GM21723 (cell line): ENCODE data around the gene APOBEC3C.
"Not testable (repeated sequence)": the region's sequence is repeated elsewhere in the genome, so short reads cannot be mapped to it uniquely, and the experiment has no call there.

ENCODE experiments used
- ATAC-seq: cut with Tn5 transposase; IDR thresholded peaks from one replicate; pipeline ENCODE4 v1.9.1; 2021; ENCODE audit warnings: mild to moderate bottlenecking, moderate library complexity; ENCODE audit not compliant: unreplicated experiment

The APOBEC3C gene

DNA sequence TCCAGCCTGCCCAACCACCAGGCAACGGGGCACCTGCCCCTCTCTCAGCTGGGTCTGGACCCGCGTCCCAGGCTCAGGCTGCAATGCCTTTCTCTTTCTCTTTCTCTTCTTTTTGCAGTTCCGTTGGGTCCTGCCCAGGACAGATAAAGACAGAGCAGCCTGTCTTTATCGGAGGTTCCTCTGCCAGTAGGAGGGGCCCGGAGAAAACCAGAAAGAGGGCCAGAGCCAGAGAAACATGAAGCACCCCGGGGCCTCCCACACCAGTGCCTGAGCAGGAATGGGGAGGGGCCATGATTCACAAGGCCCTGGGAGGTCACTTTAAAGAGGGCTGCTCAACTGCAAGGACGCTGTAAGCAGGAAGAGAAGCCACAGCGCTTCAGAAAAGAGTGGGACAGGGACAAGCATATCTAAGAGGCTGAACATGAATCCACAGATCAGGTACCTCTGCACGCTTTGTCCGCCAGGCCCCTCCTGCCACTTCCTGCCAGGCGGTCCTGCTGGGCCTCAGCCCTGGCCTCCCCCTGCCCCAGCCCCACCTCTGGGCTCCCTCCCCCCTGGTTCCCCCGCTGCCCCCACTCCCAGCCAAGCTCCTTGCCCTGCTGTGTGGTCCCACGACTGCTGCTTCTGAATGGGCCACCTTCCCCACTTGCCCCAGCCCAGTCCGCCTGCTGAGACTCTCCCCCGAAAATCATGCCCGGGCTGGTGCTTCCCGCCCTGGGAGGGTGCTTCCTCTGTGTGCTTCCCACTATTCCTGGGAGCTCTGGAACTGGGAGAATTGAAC is at the start of gene APOBEC3C:
APOBEC3C (plus strand) TSS at position 316 of the 781 bp plus-strand sequence; CDS start at position 422, 106 bp downstream.
- peak; percentile 80 for ATAC-seq

- no peak for ATAC-seq
These were observed 49.8 kb upstream of the APOBEC3C start for GRCh38 chr22:38964306-38964705.

DNA sequence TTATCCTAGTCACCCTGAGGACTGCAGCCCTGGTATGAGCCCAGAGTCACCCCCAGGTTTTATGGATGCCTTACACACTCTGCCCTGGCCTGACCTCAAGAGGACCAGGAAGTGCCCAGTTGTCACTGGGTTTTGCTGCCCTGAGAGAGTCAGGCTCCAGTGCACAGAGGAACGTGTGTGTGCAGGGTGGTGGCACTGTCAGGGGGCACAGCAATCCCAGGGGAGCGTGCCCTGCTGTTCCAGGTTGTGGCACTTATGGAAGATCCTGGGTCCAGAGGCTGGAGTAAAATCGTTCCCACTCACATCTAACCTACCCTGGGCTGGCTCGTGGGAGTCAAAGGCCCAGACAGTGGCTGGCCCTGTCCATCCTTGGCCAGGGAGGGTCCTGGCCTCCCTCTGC is 49.1 kb upstream of the APOBEC3C start:
- ATAC-seq = no peak

GRCh38 chr22:38965614-38966379 is 48.3 kb upstream of the APOBEC3C start:
- ATAC-seq = no peak

- ATAC-seq = no peak
These were observed 47.7 kb upstream of the APOBEC3C start for GRCh38 chr22:38966380-38966702.

GRCh38 chr22:38966942-38967341 is 47.1 kb upstream of the APOBEC3C start:
- no peak for ATAC-seq

DNA sequence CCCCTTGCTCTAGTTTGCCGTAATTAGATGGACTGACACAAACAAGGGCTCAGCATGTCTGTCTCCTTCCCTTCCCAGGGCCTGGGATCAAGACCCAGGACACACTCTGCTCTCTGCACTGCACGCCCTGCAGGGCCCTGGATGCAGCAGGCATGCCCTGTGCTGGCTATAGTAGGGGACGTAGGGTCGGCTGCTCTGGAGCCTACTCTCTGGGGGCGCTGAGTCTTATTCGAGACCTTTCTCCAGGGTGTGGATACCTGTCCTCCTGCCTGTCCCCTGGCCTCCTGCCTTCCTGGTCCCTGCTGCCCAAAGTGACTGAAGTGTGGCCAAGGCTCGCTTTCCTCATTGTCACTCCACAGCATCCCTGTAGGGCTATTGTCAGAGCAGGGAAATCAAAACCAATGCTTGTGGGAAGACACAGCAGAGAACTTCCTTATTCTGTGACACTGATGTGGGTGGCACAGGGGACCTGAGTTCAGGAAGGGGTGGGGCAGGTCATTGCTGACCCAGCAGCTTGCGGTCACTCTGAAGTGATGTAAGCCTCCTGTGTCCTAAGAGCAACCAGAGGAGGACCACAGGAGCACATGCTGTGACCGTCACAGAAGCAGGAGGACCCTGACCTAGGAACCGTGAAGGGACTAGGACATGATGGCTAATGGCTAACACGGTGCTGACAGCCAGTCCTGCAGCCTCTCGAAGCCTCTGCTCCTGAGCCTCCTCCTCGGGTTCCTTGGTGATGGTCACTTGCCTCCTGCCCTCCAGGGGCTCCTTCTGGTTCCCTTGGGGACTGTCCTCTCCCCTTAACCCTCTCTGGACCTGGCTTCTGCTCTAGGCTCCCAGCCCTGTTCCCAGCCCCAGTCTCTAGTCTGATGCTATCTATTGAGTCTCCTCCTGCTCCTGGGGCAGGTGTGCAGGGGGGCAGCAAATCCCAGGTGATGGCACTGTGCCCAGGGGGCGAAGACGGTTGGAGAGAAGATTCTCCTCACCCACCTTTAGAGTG is 46.3 kb upstream of the APOBEC3C start:
- ATAC-seq = no peak

- no peak for ATAC-seq
These were observed 45.3 kb upstream of the APOBEC3C start for GRCh38 chr22:38968801-38969200.

GRCh38 chr22:38970551-38970950 is 43.5 kb upstream of the APOBEC3C start:
- no peak for ATAC-seq

- ATAC-seq = no peak
These were observed 42.9 kb upstream of the APOBEC3C start for GRCh38 chr22:38971202-38971601.

GRCh38 chr22:38971791-38972190 is 42.3 kb upstream of the APOBEC3C start:
- no peak for ATAC-seq

GRCh38 chr22:38972558-38972957 is 41.5 kb upstream of the APOBEC3C start:
- ATAC-seq = no peak

DNA sequence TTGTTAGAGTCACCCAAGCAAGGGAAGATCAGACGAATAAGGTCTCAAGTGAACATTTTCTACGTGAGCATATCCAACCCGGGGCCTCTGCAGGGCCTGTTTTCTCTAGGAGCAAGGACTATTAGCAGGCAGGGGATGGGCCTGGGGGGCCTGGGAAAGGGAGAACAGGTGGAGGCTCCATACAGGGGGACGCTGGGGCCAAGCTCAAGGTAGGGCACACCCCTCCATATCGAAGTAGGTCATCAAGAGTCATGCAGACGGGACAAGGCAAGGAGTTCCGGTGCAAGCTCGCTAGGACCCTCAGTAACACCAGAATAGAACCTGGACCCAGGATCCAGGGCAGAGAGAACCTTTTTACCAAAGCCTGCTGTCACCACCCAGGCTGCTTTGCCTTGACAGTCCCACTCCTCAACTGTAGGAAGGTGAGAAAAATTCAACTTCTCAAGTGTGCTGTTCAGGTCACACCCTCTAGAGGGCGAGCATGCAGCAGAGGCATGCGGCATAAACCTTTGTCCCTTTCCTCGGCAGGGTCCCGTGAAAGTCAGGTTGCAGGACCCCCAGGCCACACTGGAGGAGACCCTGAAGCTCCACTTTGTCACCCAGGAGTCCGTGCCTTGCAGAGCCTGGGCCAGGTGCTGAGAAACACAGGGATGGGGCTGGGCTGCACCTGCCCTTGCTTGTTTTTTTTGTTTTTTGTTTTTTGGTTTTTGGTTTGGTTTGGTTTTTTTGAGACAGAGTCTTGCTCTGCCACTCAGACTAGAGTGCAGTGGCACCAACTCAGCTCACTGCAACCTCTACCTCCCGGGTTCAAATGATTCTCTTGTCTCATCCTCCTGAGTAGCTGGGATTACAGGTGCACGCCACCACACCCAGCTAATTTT is 40.5 kb upstream of the APOBEC3C start:
- ATAC-seq = no peak

DNA sequence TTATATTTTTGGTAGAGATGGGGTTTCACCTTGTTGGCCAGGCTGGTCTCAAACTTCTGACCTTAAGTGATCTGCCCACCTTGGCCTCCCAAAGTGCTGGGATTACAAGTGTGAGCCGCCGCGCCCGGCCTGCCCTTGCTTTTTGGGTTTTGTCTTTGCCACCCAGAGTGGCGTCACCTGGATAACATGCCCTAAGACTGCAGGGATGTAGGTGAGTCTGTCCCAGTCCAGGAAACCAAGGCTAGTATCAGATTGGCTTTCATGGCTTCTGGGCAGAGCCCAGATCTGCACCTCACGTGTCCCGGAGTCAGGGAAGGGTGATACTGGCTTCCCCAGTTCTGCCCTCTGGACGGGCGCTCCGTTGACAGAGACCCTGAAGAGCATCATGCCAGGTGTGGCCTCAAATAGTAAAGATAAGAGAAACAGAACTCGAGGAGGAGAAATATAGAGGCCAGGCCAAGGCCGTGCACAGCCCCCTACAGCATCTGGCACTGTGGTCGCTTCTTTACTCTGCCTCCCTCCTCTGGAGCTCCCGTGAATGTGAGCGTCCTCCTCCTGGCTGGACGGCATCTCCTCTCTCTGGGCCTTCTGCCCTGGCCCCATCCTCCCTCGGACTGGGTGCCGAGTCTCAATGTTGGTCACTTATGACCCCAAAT is 39.8 kb upstream of the APOBEC3C start:
- no peak for ATAC-seq

GRCh38 chr22:38974826-38975175 is 39.3 kb upstream of the APOBEC3C start:
- ATAC-seq = no peak

- not testable (repeated sequence) for ATAC-seq
These were observed 36.8 kb upstream of the APOBEC3C start for GRCh38 chr22:38977289-38977688.

DNA sequence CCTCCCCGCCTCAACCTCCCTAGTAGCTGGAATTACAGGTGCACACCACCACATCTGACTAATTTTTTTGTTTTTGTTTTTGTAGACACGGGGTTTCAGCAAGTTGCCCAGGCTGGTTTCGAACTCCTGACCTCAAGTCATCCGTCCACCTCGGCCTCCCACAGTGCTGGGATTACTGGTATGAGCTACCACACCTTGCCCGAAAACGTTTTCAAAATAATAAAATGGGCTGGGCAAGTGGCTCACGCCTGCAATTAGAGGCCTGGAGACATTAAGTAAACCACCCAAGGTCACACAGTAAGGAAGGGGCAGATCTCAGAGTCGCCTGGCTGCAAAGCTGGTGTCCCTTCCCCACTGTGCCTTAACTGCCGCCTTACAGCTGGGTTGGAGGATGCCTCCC is 33.5 kb upstream of the APOBEC3C start:
- ATAC-seq = not testable (repeated sequence)

- peak; percentile 7 for ATAC-seq
These were observed 32.8 kb upstream of the APOBEC3C start for GRCh38 chr22:38981005-38981991.
